ENCODE data around the gene PACS1.

- no peak for TF ChIP-seq CTCF (IDR thresholded peaks at IDR 0.05; ENCODE audit: low read length)
- TF ChIP-seq EZH2 (optimal IDR thresholded peaks at IDR 0.05; ENCODE audit: low read depth, low read length) = no peak
These were observed 14.9 kb downstream of the PACS1 start for GRCh38 chr11:66084821-66085475.

All from MM.1S (cell line).